ENCODE measurements around the gene PDE4D.
"Not testable (repeated sequence)": the region's sequence is repeated elsewhere in the genome, so short reads cannot be mapped to it uniquely, and the experiment has no call there.

The PDE4D gene

DNA sequence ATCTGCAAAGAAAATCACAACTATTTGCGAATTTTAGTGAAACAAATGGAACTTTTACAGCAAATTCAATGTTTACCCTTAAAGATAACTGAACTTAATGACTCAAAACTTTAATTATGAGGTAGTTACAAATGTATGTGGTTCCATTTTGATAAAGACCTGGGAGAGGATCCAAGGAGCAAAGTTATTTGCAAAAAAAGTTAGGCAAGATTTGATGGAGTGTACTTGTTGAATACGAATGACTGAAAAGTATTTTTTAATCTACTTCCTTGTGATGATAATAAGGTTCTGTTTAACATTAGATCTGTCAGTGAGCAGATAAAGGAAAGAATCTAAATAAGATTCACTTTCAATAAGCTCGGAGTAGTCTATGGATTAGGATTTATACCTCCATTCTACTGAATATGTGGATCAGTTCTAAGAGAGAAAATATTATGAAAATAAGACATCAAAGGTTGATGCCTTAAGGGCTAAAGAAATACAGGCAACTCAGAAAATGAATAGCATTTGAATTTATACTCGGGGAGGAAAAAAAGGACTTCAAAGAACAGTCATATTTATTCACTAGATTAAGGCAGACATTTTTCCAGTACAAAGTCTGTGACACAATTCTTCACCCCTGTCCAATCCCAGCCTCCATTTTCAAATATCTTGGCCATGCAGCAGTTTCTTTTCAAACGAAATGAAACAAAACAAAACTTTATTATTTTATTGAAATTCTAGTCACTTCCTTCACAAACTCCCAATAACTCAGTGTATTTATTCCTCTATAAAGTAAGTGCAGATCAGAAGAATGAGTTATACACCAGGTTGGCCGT is 199.8 kb downstream of the PDE4D start:
- no peak overlapping the region for H3K4me3 Mint-ChIP-seq
- no peaks in the 10 kb centered on the region for H3K4me1 Mint-ChIP-seq (ENCODE audit: low read depth)
- H3K36me3 Mint-ChIP-seq (ENCODE audit: low read depth), result no peaks in the 10 kb centered on the region
- H3K27ac Mint-ChIP-seq, result no peak overlapping the region
- intact Hi-C loops (cut with micrococcal nuclease), result no loop called here
- H3K9me3 Mint-ChIP-seq, result no peaks in the 10 kb centered on the region
- H3K27me3 Mint-ChIP-seq, result no peaks in the 10 kb centered on the region

DNA sequence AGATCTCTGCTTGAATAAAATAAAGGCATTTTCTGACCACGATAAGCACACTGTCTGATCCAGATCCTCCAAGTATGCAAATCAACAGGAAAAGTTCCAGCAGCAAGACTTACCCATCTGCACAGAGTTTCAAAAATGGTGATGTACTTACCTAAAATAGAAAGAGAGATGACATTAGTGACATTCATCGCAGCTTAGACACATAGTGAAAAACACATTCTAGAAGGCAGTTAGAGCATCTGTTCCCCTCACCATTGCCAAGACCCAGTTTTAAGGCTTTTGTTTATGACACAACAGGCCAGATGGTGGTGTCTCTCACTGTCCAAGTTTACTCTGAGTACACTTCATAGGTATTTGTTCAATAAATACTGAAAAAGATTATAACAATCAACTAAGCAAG is 207.7 kb downstream of the PDE4D start:
- Mint-ChIP-seq H3K36me3 (ENCODE audit: low read depth) (no peaks in the 10 kb centered on the region), H3K4me1 (ENCODE audit: low read depth) (no peaks in the 10 kb centered on the region), H3K9me3 (no peaks in the 10 kb centered on the region), H3K27ac (no peak overlapping the region), H3K4me3 (no peak overlapping the region), H3K27me3 (no peaks in the 10 kb centered on the region)
- intact Hi-C loops (cut with micrococcal nuclease), result no loop called here

DNA sequence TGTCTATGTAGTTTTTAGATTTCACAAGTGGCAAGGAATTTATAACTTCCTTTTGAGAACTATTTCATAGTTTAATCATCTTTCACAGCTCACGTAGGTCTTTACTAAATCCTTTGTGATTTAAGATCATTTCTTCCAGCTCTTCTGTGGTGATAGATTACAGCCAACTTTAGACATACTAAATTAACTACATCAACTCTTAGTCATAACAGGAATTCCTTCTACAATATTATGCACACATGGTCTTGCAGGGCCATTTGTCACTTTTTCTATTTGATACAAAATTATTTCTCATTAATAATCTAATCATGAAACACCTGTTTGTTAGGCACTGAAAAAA is 208.4 kb downstream of the PDE4D start:
- H3K27me3 Mint-ChIP-seq, result no peaks in the 10 kb centered on the region
- no peak overlapping the region for H3K27ac Mint-ChIP-seq
- intact Hi-C loops (cut with micrococcal nuclease), result no loop called here
- H3K4me3 Mint-ChIP-seq, result no peak overlapping the region
- no peaks in the 10 kb centered on the region for H3K4me1 Mint-ChIP-seq (ENCODE audit: low read depth)
- H3K36me3 Mint-ChIP-seq (ENCODE audit: low read depth), result no peaks in the 10 kb centered on the region
- H3K9me3 Mint-ChIP-seq, result no peaks in the 10 kb centered on the region

DNA sequence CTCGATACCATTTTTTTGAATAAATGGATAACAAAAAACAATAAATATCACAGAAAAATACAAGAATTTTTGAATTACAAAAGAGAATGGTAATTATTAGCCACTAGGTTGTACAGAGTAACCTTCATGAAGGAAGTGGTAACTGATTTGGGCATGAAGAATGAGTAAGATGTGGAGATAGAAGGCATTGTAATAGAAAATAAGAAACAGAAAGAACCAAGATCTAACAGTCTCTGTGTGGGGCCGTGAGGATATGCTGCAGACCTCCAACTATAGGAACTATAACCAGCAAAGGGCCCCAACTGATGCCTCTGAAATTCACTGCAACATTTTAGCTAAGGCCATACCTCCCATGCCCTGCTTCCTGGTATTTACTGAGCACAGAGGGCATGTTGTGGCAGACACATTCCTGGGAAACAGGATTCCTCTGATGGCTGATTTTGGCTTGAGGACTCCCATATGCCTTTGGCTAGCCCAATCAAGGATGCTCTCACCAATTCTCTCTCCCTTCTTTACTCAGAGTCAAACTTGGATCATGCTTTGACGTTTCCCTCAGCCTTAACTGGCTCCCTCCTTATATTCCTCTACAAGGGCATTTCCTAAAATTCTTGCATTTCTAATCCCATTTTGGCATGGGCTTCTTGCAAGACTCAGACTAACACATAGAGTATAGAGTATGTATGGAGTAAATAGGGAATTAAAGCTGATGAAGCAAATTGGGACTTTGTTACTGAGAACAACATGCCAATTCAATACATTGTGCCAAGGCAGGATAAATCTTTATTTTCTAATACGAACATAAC is 208.9 kb downstream of the PDE4D start:
- H3K9me3 Mint-ChIP-seq, result no peaks in the 10 kb centered on the region
- no peak overlapping the region for H3K27ac Mint-ChIP-seq
- intact Hi-C loops (cut with micrococcal nuclease), result no loop called here
- H3K36me3 Mint-ChIP-seq (ENCODE audit: low read depth), result no peaks in the 10 kb centered on the region
- no peaks in the 10 kb centered on the region for H3K4me1 Mint-ChIP-seq (ENCODE audit: low read depth)
- no peak overlapping the region for H3K4me3 Mint-ChIP-seq
- H3K27me3 Mint-ChIP-seq, result no peaks in the 10 kb centered on the region

DNA sequence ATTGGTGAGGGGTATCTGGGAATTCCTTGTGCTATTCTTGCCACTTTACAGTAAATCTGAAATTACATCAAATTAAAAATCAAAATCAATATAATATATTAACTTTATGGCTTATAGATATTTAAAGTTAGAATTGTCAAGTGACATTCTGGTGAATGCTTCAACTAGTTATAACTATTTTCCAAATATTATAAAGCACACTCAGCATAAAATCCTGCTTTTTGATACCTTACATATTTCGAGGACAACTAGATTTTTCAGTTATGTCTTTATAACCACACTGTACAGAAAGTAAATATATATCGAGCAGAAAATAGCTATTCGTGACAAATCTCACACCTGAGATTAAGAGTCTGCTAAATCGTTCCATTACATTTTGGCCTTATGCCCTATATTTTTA is 210.2 kb downstream of the PDE4D start:
- no peak overlapping the region for H3K4me3 Mint-ChIP-seq
- H3K27ac Mint-ChIP-seq, result no peak overlapping the region
- H3K4me1 Mint-ChIP-seq (ENCODE audit: low read depth), result no peaks in the 10 kb centered on the region
- intact Hi-C loops (cut with micrococcal nuclease), result no loop called here
- H3K36me3 Mint-ChIP-seq (ENCODE audit: low read depth), result no peaks in the 10 kb centered on the region
- H3K9me3 Mint-ChIP-seq, result no peaks in the 10 kb centered on the region
- H3K27me3 Mint-ChIP-seq, result no peaks in the 10 kb centered on the region

DNA sequence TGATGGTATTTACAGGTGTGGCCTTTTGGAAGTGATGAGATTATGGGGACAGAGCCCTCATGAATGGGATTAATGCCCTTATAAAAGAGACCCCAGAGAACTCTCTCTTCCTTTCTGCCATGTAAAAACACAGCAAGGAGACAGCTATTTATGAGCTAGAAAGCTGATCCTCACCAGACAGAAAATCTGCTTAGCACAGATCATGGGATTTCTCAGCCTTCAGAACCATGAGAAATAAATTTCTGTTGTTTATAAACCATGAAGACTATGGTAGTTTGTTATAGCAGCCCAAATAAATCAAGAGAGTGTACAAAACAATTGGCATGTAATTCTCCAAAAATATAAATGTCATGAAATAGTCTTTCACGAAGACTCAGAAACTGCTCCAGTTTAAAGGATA is 211.0 kb downstream of the PDE4D start:
- no peak overlapping the region for H3K27ac Mint-ChIP-seq
- intact Hi-C loops (cut with micrococcal nuclease), result no loop called here
- no peaks in the 10 kb centered on the region for H3K36me3 Mint-ChIP-seq (ENCODE audit: low read depth)
- H3K4me1 Mint-ChIP-seq (ENCODE audit: low read depth), result no peaks in the 10 kb centered on the region
- no peak overlapping the region for H3K4me3 Mint-ChIP-seq
- H3K9me3 Mint-ChIP-seq, result no peaks in the 10 kb centered on the region
- no peaks in the 10 kb centered on the region for H3K27me3 Mint-ChIP-seq

DNA sequence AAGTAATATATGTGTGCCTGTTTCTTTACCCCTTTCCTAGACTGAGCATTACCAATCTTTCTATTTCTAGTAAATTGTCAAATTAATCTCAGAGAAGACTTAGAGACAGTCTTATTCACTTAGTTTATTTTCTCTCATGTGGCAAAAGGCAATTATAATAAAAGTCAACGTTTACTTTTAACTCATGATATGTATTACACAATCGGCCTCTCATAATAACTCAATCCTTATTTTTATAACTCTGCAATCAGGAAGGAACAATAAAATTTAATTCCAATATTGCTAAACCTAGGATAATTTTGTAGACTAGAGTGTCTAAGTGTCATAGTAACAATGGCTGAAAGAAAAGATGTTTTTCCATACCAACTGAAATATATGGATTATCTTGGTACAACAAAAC is 214.6 kb downstream of the PDE4D start:
- no peaks in the 10 kb centered on the region for H3K27me3 Mint-ChIP-seq
- no peaks in the 10 kb centered on the region for H3K4me1 Mint-ChIP-seq (ENCODE audit: low read depth)
- H3K27ac Mint-ChIP-seq, result no peak overlapping the region
- H3K9me3 Mint-ChIP-seq, result no peaks in the 10 kb centered on the region
- no peak overlapping the region for H3K4me3 Mint-ChIP-seq
- intact Hi-C loops (cut with micrococcal nuclease), result loop anchor here (5.0 kb wide), 1 partner anchor 118 kb away; no protein-coding TSS in a partner anchor
- H3K36me3 Mint-ChIP-seq (ENCODE audit: low read depth), result no peaks in the 10 kb centered on the region

DNA sequence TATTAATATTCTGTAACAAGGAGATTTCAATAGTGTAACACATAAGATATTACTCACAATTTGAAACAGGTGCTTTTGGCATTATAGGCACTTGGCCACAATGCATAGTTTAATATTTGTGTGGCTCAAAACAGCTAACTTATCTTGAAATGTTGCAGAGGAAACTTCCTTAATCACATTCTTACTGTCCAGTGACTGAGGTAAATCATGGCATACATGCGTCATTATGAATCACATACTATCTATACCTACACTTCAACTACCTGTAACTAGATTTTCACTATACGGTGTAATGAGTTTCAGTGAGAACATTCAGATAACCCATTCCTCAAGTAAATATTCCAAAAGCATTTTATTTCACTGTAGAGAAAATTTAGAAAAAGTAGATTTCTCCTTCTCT is 218.8 kb downstream of the PDE4D start:
- no peaks in the 10 kb centered on the region for H3K9me3 Mint-ChIP-seq
- H3K36me3 Mint-ChIP-seq (ENCODE audit: low read depth), result no peaks in the 10 kb centered on the region
- no peaks in the 10 kb centered on the region for H3K4me1 Mint-ChIP-seq (ENCODE audit: low read depth)
- no peak overlapping the region for H3K4me3 Mint-ChIP-seq
- H3K27ac Mint-ChIP-seq, result no peak overlapping the region
- intact Hi-C loops (cut with micrococcal nuclease), result loop anchor here (5.0 kb wide), 1 partner anchor 123 kb away; no protein-coding TSS in a partner anchor
- H3K27me3 Mint-ChIP-seq, result no peaks in the 10 kb centered on the region

DNA sequence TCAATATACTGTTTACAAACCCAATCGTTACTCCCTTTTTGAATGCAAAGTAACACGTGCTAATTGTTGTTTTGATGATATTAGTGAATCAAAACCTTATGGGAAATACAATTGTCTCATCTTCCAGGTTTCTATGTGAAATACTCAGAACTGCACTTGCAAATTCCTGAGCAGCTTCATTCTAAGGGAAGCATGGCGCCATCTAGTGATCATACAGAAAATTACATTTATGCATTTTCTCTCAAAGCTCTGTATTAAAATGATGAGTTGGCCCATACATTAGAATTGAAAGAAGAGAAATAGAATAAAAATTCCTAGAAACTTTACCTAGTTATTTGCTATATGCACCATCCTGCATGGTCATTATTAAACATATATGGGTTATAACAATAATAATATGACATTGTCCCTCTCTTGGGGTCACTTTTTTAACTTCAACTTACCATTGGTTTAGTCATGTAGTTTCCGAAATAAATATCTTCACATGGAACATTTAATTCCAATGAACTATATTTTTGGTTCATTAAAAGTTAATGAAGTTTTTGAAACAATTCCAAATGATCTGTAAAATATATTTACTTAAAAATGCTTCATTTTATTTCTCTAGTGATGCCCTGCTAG is 220.0 kb downstream of the PDE4D start:
- Mint-ChIP-seq H3K4me1 (ENCODE audit: low read depth) (peaks cover 6% of the 10 kb centered on the region), H3K27me3 (no peaks in the 10 kb centered on the region), H3K9me3 (peaks cover 4% of the 10 kb centered on the region)

DNA sequence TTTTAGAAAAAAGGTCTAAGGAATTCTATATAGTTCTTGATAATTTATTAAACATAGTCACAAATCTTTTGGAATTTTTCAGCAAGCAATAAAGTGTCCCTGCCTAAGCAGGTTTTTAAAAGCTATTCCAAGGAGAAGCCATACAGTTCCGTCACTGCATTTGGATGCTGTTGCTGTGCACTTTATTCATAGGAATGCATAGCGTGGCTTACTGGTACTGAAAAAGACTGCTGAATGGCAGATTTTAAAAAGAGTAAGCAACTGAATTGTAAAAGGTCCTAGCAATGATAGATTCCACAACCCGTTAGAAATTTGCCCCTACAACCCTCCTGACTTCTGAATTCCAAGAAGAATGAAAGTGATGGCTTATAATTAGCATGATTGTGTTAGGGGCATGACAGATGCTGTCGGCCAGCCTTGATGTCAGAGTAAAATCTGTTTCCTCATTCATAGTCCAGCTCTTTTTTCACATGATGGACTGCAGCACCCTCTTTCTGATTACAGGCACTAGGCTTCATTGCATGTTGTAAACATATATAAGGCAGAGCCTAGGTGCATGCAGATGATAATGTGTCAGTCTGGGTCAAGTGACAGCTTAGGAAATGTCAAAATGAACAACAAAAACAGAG is 227.0 kb downstream of the PDE4D start:
- peaks cover 12% of the 10 kb centered on the region for H3K4me1 Mint-ChIP-seq (ENCODE audit: low read depth)
- no peak overlapping the region for H3K4me3 Mint-ChIP-seq
- H3K9me3 Mint-ChIP-seq, result peaks cover 8% of the 10 kb centered on the region
- no peaks in the 10 kb centered on the region for H3K27me3 Mint-ChIP-seq
- H3K27ac Mint-ChIP-seq, result no peak overlapping the region
- no peaks in the 10 kb centered on the region for H3K36me3 Mint-ChIP-seq (ENCODE audit: low read depth)
- intact Hi-C loops (cut with micrococcal nuclease), result no loop called here

More for the DNA sequence above, 220.0 kb downstream of the PDE4D start:
- intact Hi-C loops (cut with micrococcal nuclease), result loop anchor here (2.0 kb wide), 3 partner anchors 167 to 485 kb away; no protein-coding TSS in a partner anchor
- H3K4me3 Mint-ChIP-seq, result no peak overlapping the region
- no peaks in the 10 kb centered on the region for H3K36me3 Mint-ChIP-seq (ENCODE audit: low read depth)
- no peak overlapping the region for H3K27ac Mint-ChIP-seq

DNA sequence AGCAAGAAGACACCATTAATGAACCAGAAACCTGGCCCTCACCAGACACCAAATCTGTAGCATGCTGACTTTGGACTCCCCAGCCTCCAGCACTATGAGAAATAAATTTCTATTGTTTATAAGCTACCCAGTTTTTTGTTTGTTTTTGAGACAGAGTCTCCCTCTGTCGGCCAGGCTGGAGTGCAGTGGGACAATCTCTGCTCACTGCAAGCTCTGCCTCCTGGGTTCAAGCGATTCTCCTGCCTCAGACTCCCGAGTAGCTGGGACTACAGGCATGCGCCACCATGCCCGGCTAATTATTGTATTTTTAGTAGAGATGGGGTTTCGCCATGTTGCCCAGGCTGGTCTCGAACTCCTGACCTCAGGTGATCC is 227.7 kb downstream of the PDE4D start:
- H3K36me3 Mint-ChIP-seq (ENCODE audit: low read depth); H3K9me3 Mint-ChIP-seq; H3K4me3 Mint-ChIP-seq; intact Hi-C loops (cut with micrococcal nuclease); H3K27me3 Mint-ChIP-seq; H3K27ac Mint-ChIP-seq: not testable (repeated sequence)
- H3K4me1 Mint-ChIP-seq (ENCODE audit: low read depth), result peaks cover 14% of the 10 kb centered on the region

DNA sequence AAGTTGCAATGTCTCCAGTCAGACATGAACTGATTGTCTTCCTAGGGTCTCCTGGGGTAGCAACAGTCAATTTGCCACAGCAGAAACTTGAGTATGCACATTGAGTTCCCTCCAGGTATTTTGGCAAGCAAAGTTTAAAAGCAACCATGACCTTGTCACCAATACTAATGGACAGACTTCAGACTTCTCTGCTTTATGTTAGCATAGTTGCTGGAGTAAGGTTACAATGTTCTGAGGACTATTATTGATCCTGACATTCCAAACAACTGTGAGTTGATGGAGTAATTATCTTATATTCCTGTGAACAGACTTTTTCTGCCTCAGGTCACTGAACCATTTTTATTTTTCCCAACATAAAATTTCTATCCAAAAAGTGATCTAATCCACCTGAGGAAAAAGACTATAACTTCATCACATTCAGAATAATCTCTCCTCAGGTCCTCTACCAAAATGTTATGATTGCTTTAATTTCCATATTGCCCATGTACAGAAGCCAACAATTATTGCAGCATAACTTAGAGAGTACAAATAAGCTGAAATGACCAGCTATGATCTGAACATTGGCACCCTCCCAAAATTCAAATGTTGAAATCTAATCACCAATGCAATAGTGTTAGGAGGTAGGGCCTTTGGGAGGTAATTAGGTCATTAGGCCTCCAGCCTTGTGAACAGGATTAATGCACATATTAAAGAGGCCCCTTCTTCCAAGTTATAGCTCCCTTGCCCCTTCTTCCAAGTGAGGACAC is 228.3 kb downstream of the PDE4D start:
- Mint-ChIP-seq H3K27me3 (no peaks in the 10 kb centered on the region), H3K9me3 (peaks cover 8% of the 10 kb centered on the region), H3K4me1 (ENCODE audit: low read depth) (peaks cover 14% of the 10 kb centered on the region), H3K4me3 (no peak overlapping the region), H3K36me3 (ENCODE audit: low read depth) (no peaks in the 10 kb centered on the region), H3K27ac (no peak overlapping the region)
- intact Hi-C loops (cut with micrococcal nuclease), result no loop called here

DNA sequence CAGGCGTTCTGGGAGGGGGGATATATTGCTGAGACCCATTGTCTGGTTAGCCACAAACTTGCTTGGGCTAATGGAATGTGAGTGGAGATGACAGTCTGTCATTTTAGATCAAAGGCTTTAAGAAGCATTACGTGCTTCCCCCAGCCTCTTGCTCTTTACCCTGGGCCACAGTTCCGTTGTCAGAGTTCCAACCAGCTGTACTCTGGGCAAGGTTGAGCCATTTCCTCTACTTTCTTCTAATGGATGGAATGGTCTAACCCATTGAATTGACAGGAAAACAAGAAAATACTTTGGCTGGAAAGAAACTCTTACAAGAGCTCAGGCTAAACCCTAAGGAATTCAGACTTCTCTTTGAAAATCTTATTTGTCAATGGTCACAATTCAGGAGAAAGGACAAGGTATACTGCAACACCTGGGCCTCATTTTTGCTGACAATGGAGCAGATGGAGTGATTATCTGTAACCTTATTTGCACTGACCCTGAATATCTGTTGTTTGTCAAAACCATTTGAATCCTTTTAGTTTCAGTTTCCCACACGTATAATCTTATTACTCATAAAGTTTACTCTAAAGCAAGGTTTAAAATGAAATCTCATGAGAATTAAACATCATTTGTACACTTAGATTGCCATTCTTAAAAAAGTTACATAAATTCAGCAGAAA is 231.4 kb downstream of the PDE4D start:
- no peak overlapping the region for H3K4me3 Mint-ChIP-seq
- intact Hi-C loops (cut with micrococcal nuclease), result no loop called here
- H3K27ac Mint-ChIP-seq, result no peak overlapping the region
- peaks cover 6% of the 10 kb centered on the region for H3K4me1 Mint-ChIP-seq (ENCODE audit: low read depth)
- H3K9me3 Mint-ChIP-seq, result no peaks in the 10 kb centered on the region
- no peaks in the 10 kb centered on the region for H3K27me3 Mint-ChIP-seq
- no peaks in the 10 kb centered on the region for H3K36me3 Mint-ChIP-seq (ENCODE audit: low read depth)

Measured in dendritic cell treated with granulocyte-macrophage colony-stimulating factor and Interleukin-4, amounts not matched to agents 40 ng/mL and 50 ng/mL, for 4 days (primary cell).